Activated CD4-positive, alpha-beta T cell treated with anti-CD3 and anti-CD28 coated beads, Interleukin-2, amount 50 U/mL, for 16 hours (primary cell): ENCODE results near the gene CYTL1.
A peak's percentile ranks its signal among the peaks of the same experiment; 100 is the strongest.
"Not testable (repeated sequence)": the region's sequence is repeated elsewhere in the genome, so short reads cannot be mapped to it uniquely, and the experiment has no call there.

ENCODE experiments used
- DNase-seq: peaks from one replicate; pipeline ENCODE4 v3.0.0-alpha.2; 2020

Gene CYTL1

GRCh38 chr4:5019274-5019673 lies at the start of gene CYTL1:
Gene CYTL1 (minus strand): TSS chr4:5019458. CDS start chr4:5019445, 13 bp downstream.
- DNase-seq, result no peak

GRCh38 chr4:5067908-5068307 lies 48.6 kb upstream of the CYTL1 start:
- no peak for DNase-seq

DNA sequence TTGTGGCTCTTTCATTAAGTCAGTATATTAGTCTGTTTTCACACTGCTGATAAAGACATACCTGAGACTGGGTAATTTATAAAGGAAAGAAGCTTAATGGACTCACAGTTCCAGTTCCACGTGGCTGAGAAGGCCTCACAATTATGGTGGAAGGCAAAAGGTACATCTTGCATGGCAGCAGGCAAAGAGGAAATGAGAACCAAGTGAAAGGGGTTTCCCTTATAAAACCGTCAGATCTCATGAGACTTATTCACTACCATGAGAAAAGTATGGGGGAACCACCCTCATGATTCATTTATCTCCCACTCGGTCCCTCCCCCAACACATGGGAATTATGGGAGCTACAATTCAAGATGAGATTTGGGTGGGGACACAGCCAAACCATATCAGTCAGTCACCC lies 47.7 kb upstream of the CYTL1 start:
- not testable (repeated sequence) for DNase-seq

DNA sequence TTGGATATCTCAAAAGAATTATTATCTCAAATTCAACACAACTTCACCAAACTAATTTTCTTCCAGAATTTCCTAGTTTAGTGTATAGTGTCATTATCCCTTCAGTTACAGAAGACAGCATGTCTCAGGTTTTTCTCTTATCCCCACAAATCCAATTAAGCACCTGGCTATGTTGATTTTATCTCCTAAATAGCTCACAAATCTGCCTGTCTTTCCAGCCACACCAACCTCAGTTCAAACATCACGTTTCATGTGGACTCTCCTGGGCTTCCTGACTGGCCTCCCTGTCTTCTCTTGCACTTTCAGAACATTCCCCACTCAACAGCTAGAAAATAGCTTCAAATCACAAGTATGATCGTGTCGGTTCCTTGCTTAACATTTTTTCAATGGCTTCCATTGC lies 46.8 kb upstream of the CYTL1 start:
- no peak for DNase-seq

DNA sequence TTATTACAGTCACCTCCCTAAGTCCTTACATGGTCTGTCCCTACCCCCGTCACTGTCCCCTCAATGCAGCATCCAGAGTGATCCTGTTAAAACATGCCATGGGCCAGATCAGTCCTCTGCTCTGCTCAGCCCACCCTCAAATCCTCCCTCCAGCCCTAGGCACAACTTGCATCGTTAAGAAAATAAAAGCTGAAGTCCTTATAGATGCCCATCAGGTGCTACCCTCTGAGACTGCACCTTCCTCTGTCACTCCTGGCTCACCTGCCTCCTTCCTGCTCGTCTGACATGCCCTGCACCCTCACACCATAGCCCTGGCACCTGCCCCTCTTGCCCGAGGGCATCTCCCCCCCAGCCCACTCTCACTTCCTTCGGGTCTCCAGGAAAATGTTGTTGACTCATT lies 36.2 kb upstream of the CYTL1 start:
- DNase-seq, result no peak

GRCh38 chr4:5054532-5054931 lies 35.3 kb upstream of the CYTL1 start:
- DNase-seq, result no peak

- DNase-seq, result no peak
These were observed 33.6 kb upstream of the CYTL1 start for GRCh38 chr4:5052726-5053425.

DNA sequence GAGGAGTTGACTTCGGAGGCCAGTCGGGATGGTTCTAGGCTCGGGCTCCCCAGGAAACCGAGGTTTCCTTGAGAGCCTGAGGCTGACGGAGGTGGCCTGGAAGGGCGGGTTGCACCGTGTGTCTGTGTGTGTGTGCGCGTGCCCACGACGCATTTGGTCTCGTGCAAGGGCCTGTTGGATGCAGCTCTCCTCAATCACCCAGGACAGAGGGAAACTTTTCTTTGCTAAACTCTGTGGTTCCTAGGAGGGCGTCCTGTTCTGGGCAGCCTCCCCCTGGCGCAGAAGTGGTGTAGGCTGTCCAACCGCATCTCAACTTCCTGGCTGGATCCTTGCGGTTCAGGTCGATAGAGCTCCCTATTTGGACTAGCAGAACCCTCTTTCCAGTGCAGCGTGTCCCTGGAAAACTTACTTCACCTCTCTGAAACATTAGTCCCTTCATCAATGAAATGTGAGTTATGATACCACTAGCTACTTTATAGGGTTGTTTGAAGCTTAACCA lies 33.0 kb upstream of the CYTL1 start:
- no peak for DNase-seq

- DNase-seq, result peak; percentile 5
These were observed 32.3 kb upstream of the CYTL1 start, which contains the start of gene STK32B for GRCh38 chr4:5051278-5052203. Gene STK32B (plus strand): TSS chr4:5051480.

DNA sequence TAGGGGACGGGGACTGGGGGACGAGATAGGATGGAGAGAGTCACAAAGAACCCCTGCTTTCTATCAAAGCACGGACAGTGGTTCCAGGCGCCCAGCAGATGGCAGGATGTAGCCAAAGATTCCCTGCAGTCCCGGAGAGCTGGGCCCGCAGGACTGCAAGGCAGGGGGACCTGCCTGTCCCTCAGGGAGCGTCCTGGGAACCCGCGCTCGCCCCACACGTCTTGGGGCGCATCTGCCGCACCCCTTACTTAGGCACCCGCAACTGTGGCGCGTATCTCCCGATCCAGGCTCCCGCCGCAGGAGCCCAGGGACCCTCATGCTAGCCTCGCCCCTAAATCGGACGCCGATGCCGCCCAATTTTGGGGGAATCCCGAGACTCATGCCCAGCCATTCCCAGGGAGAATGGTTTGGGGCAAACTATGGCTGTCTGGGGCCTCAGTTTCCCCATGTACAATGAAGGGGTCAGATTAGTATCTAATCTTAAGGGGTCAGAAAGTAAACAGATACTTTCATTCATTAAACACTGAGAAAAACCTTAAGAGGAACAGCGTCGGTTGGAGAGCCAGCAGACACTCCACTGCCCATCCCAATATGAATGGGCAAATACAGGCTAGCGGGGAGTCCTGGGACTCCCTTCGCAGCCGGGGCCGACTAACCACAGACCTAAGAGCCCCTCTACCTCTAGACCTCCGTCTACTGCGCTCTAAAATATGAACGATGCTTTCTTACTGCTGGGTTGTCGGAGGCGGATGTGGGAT lies 31.4 kb upstream of the CYTL1 start:
- peak; percentile 23 for DNase-seq

DNA sequence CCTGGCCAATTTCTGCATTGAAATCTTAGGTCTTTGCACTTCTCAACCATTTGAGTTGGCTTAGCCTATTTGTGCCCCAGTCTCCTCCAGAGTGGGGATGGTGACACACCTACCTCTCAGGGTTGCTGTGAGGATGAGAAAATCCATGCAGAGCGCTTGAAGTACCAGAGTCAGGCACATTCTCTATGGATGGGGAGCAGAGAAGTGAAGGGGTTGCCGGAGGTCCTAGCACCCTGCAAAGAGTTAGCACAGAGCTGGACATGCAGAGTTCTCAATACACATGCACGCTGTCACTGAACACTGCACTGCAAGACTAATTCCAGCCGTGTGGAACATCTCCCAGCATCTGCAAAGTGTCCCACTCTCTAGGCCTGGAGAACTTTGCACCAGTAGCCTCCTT lies 29.5 kb upstream of the CYTL1 start:
- DNase-seq, result no peak

DNA sequence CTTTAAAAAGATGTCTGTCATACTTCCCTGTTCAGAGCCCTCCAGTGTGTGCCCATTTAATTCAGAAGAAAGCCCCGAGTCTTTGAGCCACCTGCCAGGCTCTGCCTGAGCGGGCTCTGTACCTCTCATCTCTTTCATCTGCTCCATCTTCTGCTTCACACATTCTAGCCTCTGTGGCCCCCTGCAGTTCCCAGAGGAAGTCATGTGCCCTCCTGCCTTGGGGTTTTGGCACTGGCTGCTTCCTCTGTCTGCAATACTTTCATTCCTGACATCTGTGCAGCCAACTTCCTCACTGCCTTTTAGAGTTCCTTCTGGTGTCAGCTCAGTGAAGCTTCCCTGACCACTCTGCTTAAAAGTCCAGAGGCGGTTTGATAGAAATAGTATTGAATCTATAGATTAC lies 25.8 kb upstream of the CYTL1 start:
- DNase-seq, result no peak

- no peak for DNase-seq
These were observed 25.1 kb upstream of the CYTL1 start for GRCh38 chr4:5044341-5044740.

GRCh38 chr4:5043579-5043978 lies 24.3 kb upstream of the CYTL1 start:
- no peak for DNase-seq

- DNase-seq, result no peak
These were observed 22.4 kb upstream of the CYTL1 start for GRCh38 chr4:5041699-5042098.

- DNase-seq, result no peak
These were observed 21.8 kb upstream of the CYTL1 start for GRCh38 chr4:5040856-5041620.

- DNase-seq, result no peak
These were observed 20.5 kb upstream of the CYTL1 start for GRCh38 chr4:5039800-5040199.

- no peak for DNase-seq
These were observed 18.6 kb upstream of the CYTL1 start for GRCh38 chr4:5037553-5038551.

GRCh38 chr4:5036239-5036638 lies 17.0 kb upstream of the CYTL1 start:
- DNase-seq, result no peak

DNA sequence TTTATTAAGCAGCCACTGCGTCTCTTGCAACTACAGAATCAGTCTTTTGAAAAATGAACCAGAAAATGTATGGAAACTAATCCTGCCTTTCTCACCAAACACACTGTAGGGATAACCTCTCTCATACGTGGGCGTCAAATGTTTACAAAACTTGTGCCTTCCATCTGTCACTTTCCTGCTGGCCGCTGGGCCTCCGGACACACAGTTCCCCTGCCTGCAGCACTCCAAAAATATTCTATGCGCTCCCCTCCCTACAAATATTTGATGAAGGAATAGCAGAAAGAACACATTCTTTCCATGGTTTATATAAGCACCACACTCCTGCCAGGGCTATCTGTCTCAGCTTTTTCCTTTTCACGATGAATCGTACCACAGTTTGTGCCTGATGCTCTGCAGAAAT lies 14.9 kb upstream of the CYTL1 start:
- DNase-seq, result no peak

DNA sequence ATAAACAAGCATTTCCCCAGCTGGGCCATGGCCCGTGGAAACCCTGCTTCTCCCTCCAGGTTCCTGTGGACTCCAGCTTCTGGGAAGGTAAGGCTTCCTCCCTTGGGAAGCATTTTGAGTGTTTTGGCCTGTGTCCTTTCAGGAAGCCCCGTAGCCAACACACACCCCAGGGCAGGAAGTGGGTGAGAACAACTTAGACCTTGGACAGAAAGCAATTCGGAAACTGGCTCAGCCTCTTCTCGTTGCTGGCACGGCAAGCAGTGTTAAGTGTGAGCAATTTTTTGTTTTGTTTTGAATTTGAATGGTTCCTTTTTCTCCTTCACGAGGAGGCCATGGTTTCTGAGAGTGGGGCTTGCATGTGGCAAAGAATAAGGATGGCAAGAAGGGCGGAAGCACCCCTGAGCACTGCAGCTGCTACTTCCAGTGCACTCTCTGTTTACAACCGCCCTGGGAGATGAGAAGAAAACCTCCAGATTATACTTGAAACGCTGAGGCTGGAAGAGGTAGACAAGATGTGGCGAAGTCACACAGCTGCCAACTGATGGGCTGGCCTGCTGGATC lies 14.1 kb upstream of the CYTL1 start:
- DNase-seq, result no peak
